Measurements from ENCODE around the gene SLC17A5.
"Not testable (repeated sequence)": the region's sequence is repeated elsewhere in the genome, so short reads cannot be mapped to it uniquely, and the experiment has no call there.

The SLC17A5 gene

GRCh38 chr6:73694711-73695411 is 41.1 kb upstream of the SLC17A5 start:
- Histone ChIP-seq H2AFZ (ENCODE audit: low read depth, low read length) (peak overlapping the region; percentile 96), H3K27me3 (ENCODE audit: low read depth, low read length) (0 out of 2 replicates have a peak, but pooled peaks cover 3% of the 10 kb centered on the region), H3K4me1 (ENCODE audit: low read length) (peaks cover 28% of the 10 kb centered on the region), H3K4me3 (ENCODE audit: low read length) (peak overlapping the region; percentile 90), H4K20me1 (ENCODE audit: insufficient read depth, low read length) (no peaks in the 10 kb centered on the region), H3K27ac (ENCODE audit: low read length) (no peak overlapping the region), H3K9me3 (ENCODE audit: insufficient read depth, low read length) (no peaks in the 10 kb centered on the region), H3K9ac (ENCODE audit: low read length) (peak overlapping the region; percentile 79; the same call in 1 of the 2 replicates), H3K4me2 (ENCODE audit: low read length) (peak overlapping the region; percentile 93), H3K79me2 (ENCODE audit: low read length) (no peaks in the 10 kb centered on the region), H3K36me3 (replicated peaks; ENCODE audit: low read depth, low read length) (no peaks in the 10 kb centered on the region)
- TF ChIP-seq EZH2phosphoT487 (IDR thresholded peaks at IDR 0.05; ENCODE audit: low read depth) (no peak), CTCF (IDR thresholded peaks at IDR 0.05; ENCODE audit: low read depth, low read length) (no peak)

- H3K4me3 ChIP-seq (ENCODE audit: low read length): no peak overlapping the region
- H3K79me2 ChIP-seq (ENCODE audit: low read length): no peaks in the 10 kb centered on the region
- no peak overlapping the region for H3K27ac ChIP-seq (ENCODE audit: low read length)
- peaks cover 12% of the 10 kb centered on the region for H3K4me1 ChIP-seq (ENCODE audit: low read length)
- no peak overlapping the region for H2AFZ ChIP-seq (ENCODE audit: low read depth, low read length)
- H3K9ac ChIP-seq (ENCODE audit: low read length): no peak overlapping the region
- H3K4me2 ChIP-seq (ENCODE audit: low read length): no peak overlapping the region
- H3K9me3 ChIP-seq (ENCODE audit: insufficient read depth, low read length): no peaks in the 10 kb centered on the region
- TF ChIP-seq EZH2phosphoT487 (IDR thresholded peaks at IDR 0.05; ENCODE audit: low read depth): no peak
- no peak for TF ChIP-seq CTCF (IDR thresholded peaks at IDR 0.05; ENCODE audit: low read depth, low read length)
- no peaks in the 10 kb centered on the region for H3K36me3 ChIP-seq (replicated peaks; ENCODE audit: low read depth, low read length)
- no peaks in the 10 kb centered on the region for H4K20me1 ChIP-seq (ENCODE audit: insufficient read depth, low read length)
- H3K27me3 ChIP-seq (ENCODE audit: low read depth, low read length): peaks cover 6% of the 10 kb centered on the region; the same call in 1 of the 2 replicates
Measured at GRCh38 chr6:73691512-73691911, 37.7 kb upstream of the SLC17A5 start.

- Histone ChIP-seq H4K20me1 (ENCODE audit: insufficient read depth, low read length) (no peaks in the 10 kb centered on the region), H3K9me3 (ENCODE audit: insufficient read depth, low read length) (no peaks in the 10 kb centered on the region), H3K4me2 (ENCODE audit: low read length) (no peak overlapping the region), H3K79me2 (ENCODE audit: low read length) (no peaks in the 10 kb centered on the region), H3K36me3 (replicated peaks; ENCODE audit: low read depth, low read length) (no peaks in the 10 kb centered on the region), H3K27me3 (ENCODE audit: low read depth, low read length) (peaks cover 4% of the 10 kb centered on the region; the same call in 1 of the 2 replicates), H3K27ac (ENCODE audit: low read length) (no peak overlapping the region), H3K4me3 (ENCODE audit: low read length) (no peak overlapping the region), H3K4me1 (ENCODE audit: low read length) (peaks cover 3% of the 10 kb centered on the region), H3K9ac (ENCODE audit: low read length) (no peak overlapping the region), H2AFZ (ENCODE audit: low read depth, low read length) (no peak overlapping the region)
- no peak for TF ChIP-seq EZH2phosphoT487 (IDR thresholded peaks at IDR 0.05; ENCODE audit: low read depth)
- no peak for TF ChIP-seq CTCF (IDR thresholded peaks at IDR 0.05; ENCODE audit: low read depth, low read length)
Measured at GRCh38 chr6:73690056-73690455, 36.3 kb upstream of the SLC17A5 start.

- Histone ChIP-seq H3K79me2 (ENCODE audit: low read length) (no peaks in the 10 kb centered on the region), H3K4me2 (ENCODE audit: low read length) (no peak overlapping the region), H2AFZ (ENCODE audit: low read depth, low read length) (no peak overlapping the region), H3K27me3 (ENCODE audit: low read depth, low read length) (peaks cover 3% of the 10 kb centered on the region; the same call in 1 of the 2 replicates), H3K36me3 (replicated peaks; ENCODE audit: low read depth, low read length) (no peaks in the 10 kb centered on the region), H3K4me3 (ENCODE audit: low read length) (no peak overlapping the region), H3K9ac (ENCODE audit: low read length) (no peak overlapping the region), H3K9me3 (ENCODE audit: insufficient read depth, low read length) (no peaks in the 10 kb centered on the region), H4K20me1 (ENCODE audit: insufficient read depth, low read length) (no peaks in the 10 kb centered on the region), H3K4me1 (ENCODE audit: low read length) (no peaks in the 10 kb centered on the region), H3K27ac (ENCODE audit: low read length) (no peak overlapping the region)
- no peak for TF ChIP-seq EZH2phosphoT487 (IDR thresholded peaks at IDR 0.05; ENCODE audit: low read depth)
- no peak for TF ChIP-seq CTCF (IDR thresholded peaks at IDR 0.05; ENCODE audit: low read depth, low read length)
Measured at GRCh38 chr6:73688351-73688750, 34.6 kb upstream of the SLC17A5 start.

GRCh38 chr6:73683574-73683973 is 29.8 kb upstream of the SLC17A5 start:
- H3K27me3 ChIP-seq (ENCODE audit: low read depth, low read length); H3K36me3 ChIP-seq (replicated peaks; ENCODE audit: low read depth, low read length); H3K4me2 ChIP-seq (ENCODE audit: low read length); H2AFZ ChIP-seq (ENCODE audit: low read depth, low read length); H3K79me2 ChIP-seq (ENCODE audit: low read length); H3K27ac ChIP-seq (ENCODE audit: low read length); H4K20me1 ChIP-seq (ENCODE audit: insufficient read depth, low read length); H3K4me3 ChIP-seq (ENCODE audit: low read length); H3K9ac ChIP-seq (ENCODE audit: low read length); H3K4me1 ChIP-seq (ENCODE audit: low read length); H3K9me3 ChIP-seq (ENCODE audit: insufficient read depth, low read length): not testable (repeated sequence)
